Ishikawa (cell line): ENCODE data around the gene SUGP1.

Source experiments
- CEBPB ChIP-seq: IDR thresholded peaks from 2 replicates; pipeline ENCODE4 v1.6.1; 2012
- CREB1 ChIP-seq: IDR thresholded peaks from 2 replicates; pipeline ENCODE4 v1.6.1; 2012; ENCODE audit warnings: low read depth
- EGR1 ChIP-seq: IDR thresholded peaks from 2 replicates; pipeline ENCODE4 v1.6.1; 2012
- EP300 ChIP-seq: IDR thresholded peaks from 2 replicates; pipeline ENCODE4 v1.6.1; 2012; ENCODE audit warnings: borderline replicate concordance
- FOXM1 ChIP-seq: IDR thresholded peaks from 2 replicates; pipeline ENCODE4 v1.6.1; 2012; ENCODE audit warnings: low read depth, borderline replicate concordance
- NFIC ChIP-seq: IDR thresholded peaks from 2 replicates; pipeline ENCODE4 v1.6.1; 2012
- RAD21 ChIP-seq: IDR thresholded peaks from 2 replicates; pipeline ENCODE4 v1.6.1; 2012; ENCODE audit warnings: low read depth
- TAF1 ChIP-seq: IDR thresholded peaks from 2 replicates; pipeline ENCODE4 v1.6.1; 2012; ENCODE audit warnings: low read depth, mild to moderate bottlenecking
- TCF12 ChIP-seq: IDR thresholded peaks from 2 replicates; pipeline ENCODE4 v1.6.1; 2012; ENCODE audit warnings: low read depth
- TEAD4 ChIP-seq: IDR thresholded peaks from 2 replicates; pipeline ENCODE4 v1.6.1; 2012
- YY1 ChIP-seq: IDR thresholded peaks from 2 replicates; pipeline ENCODE4 v1.6.1; 2012; ENCODE audit warnings: low read depth
- ZBTB7A ChIP-seq: IDR thresholded peaks from 2 replicates; pipeline ENCODE4 v1.6.1; 2012; ENCODE audit warnings: low read depth
- TF ChIP-seq, protein P1 (sequence below): IDR thresholded peaks from 2 replicates; pipeline ENCODE4 v1.6.1; 2012; ENCODE audit warnings: low read depth, mild to moderate bottlenecking
- TF ChIP-seq, protein P2 (sequence below): IDR thresholded peaks from 2 replicates; pipeline ENCODE4 v1.6.1; 2012
- TF ChIP-seq, protein P3 (sequence below): IDR thresholded peaks from 2 replicates; pipeline ENCODE4 v1.6.1; 2012

Gene SUGP1

DNA sequence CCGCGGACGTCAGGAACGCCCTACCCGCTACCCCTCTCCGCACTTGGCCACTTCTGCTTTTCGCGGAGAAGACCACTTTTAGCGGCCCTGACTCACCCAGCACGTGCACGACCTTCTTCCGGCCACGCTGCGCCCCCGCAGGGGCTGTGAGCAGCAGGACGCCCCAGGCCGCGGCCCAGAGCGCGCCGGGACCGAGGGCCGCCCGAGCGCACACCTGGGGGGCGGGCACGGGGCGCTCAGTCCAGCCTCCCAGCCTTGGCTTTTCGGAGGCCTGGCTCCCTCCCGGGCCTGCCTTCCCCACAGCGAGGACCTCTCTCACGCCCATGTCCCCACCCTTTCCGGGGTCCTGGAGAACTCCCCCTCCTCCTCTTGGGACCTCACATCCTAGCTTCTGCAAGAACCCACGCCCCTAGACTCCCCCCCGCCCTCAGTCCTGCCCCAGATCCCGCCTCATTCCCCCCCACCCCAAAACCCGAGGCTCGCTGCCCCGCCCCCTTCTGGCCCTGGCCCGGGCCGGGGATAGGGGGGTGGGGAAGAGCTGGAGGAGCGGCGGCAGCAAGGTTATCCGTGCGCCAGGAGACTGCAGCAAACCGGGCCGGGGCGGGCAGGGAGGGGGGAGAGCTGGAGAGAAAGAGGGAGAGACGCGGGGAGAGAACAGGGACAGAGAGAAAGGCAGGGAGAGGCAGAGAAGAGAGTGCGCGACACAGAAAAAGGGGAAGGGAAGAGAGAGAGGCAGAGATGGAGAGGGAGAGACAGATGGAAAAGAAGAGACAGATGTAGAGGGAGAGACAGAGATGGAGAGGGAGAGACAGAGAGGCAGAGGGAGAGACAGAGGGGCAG, 58.7 kb downstream of the SUGP1 start:
- TF ChIP-seq, protein P1, sequence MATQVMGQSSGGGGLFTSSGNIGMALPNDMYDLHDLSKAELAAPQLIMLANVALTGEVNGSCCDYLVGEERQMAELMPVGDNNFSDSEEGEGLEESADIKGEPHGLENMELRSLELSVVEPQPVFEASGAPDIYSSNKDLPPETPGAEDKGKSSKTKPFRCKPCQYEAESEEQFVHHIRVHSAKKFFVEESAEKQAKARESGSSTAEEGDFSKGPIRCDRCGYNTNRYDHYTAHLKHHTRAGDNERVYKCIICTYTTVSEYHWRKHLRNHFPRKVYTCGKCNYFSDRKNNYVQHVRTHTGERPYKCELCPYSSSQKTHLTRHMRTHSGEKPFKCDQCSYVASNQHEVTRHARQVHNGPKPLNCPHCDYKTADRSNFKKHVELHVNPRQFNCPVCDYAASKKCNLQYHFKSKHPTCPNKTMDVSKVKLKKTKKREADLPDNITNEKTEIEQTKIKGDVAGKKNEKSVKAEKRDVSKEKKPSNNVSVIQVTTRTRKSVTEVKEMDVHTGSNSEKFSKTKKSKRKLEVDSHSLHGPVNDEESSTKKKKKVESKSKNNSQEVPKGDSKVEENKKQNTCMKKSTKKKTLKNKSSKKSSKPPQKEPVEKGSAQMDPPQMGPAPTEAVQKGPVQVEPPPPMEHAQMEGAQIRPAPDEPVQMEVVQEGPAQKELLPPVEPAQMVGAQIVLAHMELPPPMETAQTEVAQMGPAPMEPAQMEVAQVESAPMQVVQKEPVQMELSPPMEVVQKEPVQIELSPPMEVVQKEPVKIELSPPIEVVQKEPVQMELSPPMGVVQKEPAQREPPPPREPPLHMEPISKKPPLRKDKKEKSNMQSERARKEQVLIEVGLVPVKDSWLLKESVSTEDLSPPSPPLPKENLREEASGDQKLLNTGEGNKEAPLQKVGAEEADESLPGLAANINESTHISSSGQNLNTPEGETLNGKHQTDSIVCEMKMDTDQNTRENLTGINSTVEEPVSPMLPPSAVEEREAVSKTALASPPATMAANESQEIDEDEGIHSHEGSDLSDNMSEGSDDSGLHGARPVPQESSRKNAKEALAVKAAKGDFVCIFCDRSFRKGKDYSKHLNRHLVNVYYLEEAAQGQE, result no peak
- TF ChIP-seq CREB1 (no peak), RAD21 (no peak), FOXM1 (no peak), TAF1 (no peak), NFIC (no peak), EP300 (no peak), ZBTB7A (no peak), TCF12 (no peak), CEBPB (no peak), EGR1 (no peak), YY1 (no peak), TEAD4 (no peak)
- TF ChIP-seq, protein P2, sequence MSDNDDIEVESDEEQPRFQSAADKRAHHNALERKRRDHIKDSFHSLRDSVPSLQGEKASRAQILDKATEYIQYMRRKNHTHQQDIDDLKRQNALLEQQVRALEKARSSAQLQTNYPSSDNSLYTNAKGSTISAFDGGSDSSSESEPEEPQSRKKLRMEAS, result no peak
- TF ChIP-seq, protein P3, sequence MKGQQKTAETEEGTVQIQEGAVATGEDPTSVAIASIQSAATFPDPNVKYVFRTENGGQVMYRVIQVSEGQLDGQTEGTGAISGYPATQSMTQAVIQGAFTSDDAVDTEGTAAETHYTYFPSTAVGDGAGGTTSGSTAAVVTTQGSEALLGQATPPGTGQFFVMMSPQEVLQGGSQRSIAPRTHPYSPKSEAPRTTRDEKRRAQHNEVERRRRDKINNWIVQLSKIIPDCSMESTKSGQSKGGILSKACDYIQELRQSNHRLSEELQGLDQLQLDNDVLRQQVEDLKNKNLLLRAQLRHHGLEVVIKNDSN, result no peak

DNA sequence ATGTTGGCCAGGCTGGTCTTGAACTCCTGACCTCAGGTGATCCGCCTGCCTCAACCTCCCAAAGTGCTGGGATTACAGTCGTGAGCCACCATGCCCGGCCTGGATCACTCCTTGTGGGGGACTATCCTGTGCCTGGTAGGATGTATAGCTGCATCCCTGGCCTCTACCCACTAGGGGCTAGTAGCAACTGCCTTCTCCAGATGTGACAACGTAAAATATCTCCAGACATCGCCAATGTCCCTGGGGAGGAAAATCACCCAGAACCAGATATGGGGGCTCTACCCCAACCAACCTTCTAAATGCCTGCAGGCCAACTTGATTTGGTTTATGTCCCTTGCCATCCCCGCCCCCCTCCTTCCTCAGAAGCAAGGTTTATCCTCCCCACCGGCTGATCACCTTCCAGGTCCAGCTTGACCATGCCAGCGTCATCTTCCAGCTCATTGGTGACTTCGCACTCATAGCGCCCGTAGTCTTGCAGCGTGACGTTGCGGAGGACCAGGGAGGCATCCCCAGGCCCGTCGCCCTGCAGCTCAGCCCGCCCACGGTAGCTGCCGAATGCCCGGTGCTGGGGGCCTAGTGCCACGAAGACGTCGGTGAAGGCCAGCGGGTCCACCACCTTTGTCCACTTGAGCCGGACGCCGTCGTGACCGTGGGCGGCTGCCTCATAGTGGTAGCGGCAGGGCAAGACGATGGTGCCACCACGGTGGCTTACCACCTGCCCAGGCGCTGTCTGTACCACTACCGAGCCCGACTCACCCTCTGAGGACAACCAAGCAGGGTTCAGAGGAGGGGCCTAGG, 59.7 kb downstream of the SUGP1 start:
- TF ChIP-seq YY1, result no peak
- no peak for TF ChIP-seq TEAD4
- no peak for TF ChIP-seq TCF12
- TF ChIP-seq TAF1, result no peak
- TF ChIP-seq RAD21, result no peak
- TF ChIP-seq CEBPB, result no peak
- TF ChIP-seq EP300, result no peak
- TF ChIP-seq FOXM1, result no peak
- TF ChIP-seq ZBTB7A, result no peak
- no peak for TF ChIP-seq NFIC
- TF ChIP-seq, protein P3, result no peak
- no peak for TF ChIP-seq CREB1
- TF ChIP-seq EGR1, result no peak
- TF ChIP-seq, protein P1, result no peak

DNA sequence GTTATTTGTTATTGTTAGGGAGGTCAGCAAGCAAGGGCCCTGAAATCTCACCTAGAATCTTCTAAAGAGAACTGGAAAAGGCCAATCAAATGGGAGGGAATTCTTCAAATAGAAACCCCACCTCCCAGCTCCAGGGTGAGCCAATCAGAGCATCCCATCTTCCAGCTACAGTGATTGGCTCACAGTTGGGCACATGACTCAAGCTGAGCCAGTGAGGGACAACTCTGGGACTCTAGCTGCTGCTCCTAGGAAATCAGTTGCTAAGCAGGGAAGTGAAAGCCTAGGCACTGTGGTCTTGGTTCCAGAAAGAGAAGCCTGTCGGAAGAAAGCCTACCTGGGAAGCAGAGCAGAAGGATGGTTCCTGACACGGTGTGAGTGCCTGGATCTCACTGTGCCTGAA, 60.6 kb downstream of the SUGP1 start:
- TF ChIP-seq, protein P2, result no peak
- TF ChIP-seq, protein P3, result peak; percentile 95

DNA sequence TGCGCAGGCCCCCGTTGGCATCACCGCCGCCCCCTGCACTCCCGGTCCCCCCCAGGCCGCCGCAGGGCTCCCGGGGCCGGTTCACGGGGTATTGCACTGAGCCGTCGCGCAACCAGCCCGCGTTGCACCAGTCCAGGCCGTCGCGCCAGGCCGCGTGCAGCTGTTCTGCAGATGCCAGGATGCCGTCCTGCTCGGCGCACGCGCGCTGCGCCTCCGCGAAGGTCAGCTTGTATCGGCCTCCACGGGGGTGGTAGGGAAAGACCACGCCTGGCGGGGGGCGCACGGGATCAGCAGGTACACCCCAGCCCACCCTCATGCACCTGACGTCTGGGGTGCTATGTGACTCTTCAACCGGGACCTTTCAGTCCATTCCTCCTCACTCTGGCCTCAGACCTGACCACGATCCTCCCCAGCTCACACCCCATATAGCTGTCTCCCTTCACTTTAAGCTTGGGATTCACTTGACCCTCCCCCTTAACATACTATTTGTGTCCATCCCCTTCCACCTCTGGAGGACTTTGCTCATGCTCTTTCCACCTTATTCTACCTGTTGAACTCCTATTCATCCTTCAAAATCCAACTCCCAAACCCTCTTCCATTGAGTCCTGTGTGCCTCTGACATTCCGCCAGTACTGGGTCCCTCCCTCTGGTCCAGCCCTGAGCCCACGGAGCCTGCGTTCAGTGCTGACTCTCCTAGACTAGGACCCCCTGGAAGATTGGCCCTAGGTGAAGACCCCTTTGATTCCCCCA, 61.5 kb downstream of the SUGP1 start:
- TF ChIP-seq, protein P1, result no peak
- TF ChIP-seq NFIC (no peak), CREB1 (no peak), TAF1 (no peak), TEAD4 (no peak), EGR1 (no peak), EP300 (no peak), FOXM1 (no peak), RAD21 (no peak), YY1 (no peak), ZBTB7A (no peak), TCF12 (no peak), CEBPB (no peak)
- TF ChIP-seq, protein P3, result no peak
- TF ChIP-seq, protein P2, result no peak
